ENCODE data around the gene BUB3.
"Not testable (repeated sequence)": the region's sequence is repeated elsewhere in the genome, so short reads cannot be mapped to it uniquely, and the experiment has no call there.

Gene BUB3

DNA sequence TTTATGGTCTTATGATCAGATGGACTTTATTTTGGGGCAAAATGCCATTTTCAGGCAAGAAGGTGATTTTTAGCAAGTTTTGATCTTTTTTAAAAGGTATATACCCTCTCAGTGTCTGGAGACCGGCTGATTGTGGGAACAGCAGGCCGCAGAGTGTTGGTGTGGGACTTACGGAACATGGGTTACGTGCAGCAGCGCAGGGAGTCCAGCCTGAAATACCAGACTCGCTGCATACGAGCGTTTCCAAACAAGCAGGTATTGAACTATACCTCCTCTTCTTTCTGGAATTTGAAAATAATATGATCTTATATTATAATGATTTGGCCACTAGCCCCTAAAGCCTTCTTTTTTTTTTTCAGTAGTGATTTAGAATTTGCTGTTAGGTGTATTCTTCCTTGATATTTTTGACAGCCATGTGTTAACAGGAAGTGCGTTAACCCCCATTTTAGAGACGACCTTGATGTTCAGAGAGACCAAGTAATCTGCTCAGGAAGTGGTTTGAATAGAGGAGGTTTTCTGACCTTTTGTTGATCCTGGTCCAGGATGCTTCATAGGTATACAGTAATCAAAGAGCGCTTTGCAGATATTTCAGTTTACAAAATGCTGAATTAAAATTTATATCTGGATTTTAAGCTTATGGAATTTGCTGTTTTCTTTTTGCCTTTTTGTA lies 6.2 kb downstream of the BUB3 start:
- Histone ChIP-seq H3K4me1 (ENCODE audit: control insufficient read depth, insufficient read depth, low read length) (peaks cover 8% of the 10 kb centered on the region; the same call in 1 of the 2 replicates), H3K27ac (ENCODE audit: low read depth, low read length) (no peak overlapping the region), H3K27me3 (ENCODE audit: control insufficient read depth, insufficient read depth, low read length) (no peaks in the 10 kb centered on the region), H3K9me3 (ENCODE audit: control insufficient read depth, insufficient read depth, low read length) (no peaks in the 10 kb centered on the region), H3K36me3 (ENCODE audit: control insufficient read depth, insufficient read depth, low read length) (peaks cover 100% of the 10 kb centered on the region), H3K4me3 (ENCODE audit: low read depth, low read length) (no peak overlapping the region), H3K9ac (ENCODE audit: low read depth, low read length) (no peak overlapping the region)

DNA sequence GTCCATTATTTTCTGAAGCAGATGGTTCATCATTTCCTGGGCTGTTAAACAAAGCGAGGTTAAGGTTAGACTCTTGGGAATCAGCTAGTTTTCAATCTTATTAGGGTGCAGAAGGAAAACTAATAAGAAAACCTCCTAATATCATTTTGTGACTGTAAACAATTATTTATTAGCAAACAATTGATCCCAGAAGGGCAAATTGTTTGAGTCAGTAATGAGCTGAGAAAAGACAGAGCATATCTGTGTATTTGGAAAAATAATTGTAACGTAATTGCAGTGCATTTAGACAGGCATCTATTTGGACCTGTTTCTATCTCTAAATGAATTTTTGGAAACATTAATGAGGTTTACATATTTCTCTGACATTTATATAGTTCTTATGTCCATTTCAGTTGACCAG lies 10.1 kb downstream of the BUB3 start:
- Histone ChIP-seq H3K9me3 (ENCODE audit: control insufficient read depth, insufficient read depth, low read length) (no peaks in the 10 kb centered on the region), H3K4me3 (ENCODE audit: low read depth, low read length) (no peak overlapping the region), H3K9ac (ENCODE audit: low read depth, low read length) (no peak overlapping the region), H3K27ac (ENCODE audit: low read depth, low read length) (no peak overlapping the region), H3K4me1 (ENCODE audit: control insufficient read depth, insufficient read depth, low read length) (0 out of 2 replicates have a peak, but pooled peaks cover 4% of the 10 kb centered on the region), H3K36me3 (ENCODE audit: control insufficient read depth, insufficient read depth, low read length) (peaks cover 98% of the 10 kb centered on the region), H3K27me3 (ENCODE audit: control insufficient read depth, insufficient read depth, low read length) (no peaks in the 10 kb centered on the region)

DNA sequence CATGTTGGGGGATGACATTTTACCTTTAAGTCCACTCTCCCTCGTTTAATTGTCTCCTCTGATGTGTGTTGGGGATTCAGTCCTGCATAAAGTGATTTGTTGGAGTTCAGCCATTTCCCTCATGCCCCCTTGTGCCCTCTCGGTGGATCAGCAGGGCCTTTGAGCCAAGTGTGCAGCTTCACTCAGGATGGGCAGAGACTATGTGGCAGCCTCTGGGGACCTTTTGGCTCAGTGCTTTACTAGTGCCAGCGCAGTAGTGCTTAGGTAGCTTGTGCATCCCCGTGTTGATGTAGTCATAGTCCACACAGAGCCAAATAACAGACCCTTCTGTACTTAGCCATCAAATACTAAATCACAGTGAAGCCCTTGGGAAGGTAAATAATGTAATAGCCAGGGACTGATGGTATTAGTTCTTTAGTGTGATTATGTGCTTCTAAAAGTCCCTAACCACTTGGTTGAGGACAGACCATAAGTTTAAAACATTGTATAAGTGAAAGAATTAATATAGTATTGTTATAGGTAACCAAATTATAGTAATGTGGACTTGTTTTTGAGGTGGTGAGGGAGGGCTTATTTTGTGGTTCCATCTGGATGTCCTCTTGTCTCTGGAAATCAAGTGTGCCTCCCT lies 11.4 kb downstream of the BUB3 start:
- H3K36me3 ChIP-seq (ENCODE audit: control insufficient read depth, insufficient read depth, low read length), result peaks cover 96% of the 10 kb centered on the region
- no peaks in the 10 kb centered on the region for H3K4me1 ChIP-seq (ENCODE audit: control insufficient read depth, insufficient read depth, low read length)
- no peak overlapping the region for H3K4me3 ChIP-seq (ENCODE audit: low read depth, low read length)
- no peak overlapping the region for H3K9ac ChIP-seq (ENCODE audit: low read depth, low read length)
- H3K27ac ChIP-seq (ENCODE audit: low read depth, low read length), result no peak overlapping the region
- H3K27me3 ChIP-seq (ENCODE audit: control insufficient read depth, insufficient read depth, low read length), result no peaks in the 10 kb centered on the region
- no peaks in the 10 kb centered on the region for H3K9me3 ChIP-seq (ENCODE audit: control insufficient read depth, insufficient read depth, low read length)

DNA sequence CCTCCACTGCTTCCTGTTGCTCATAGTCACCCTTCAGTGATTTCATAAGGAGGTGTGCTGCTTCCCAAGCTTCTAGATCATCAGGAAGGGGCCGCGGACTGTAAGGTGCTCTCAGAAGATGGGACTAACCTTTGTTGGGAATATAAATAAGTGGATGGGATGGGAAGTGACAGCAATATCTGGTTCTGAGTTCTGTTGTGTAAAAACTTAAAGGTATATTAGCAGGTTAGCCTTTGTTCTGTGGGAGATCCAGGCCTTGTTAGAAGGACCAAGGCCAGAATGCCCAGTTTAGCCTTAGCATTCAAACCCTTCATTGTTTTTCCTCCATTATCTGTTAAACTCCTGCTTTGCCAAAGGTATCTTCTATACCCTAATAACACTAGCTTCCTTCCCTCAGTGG lies 12.4 kb downstream of the BUB3 start:
- no peak overlapping the region for H3K4me3 ChIP-seq (ENCODE audit: low read depth, low read length)
- H3K9ac ChIP-seq (ENCODE audit: low read depth, low read length), result no peak overlapping the region
- no peaks in the 10 kb centered on the region for H3K27me3 ChIP-seq (ENCODE audit: control insufficient read depth, insufficient read depth, low read length)
- H3K36me3 ChIP-seq (ENCODE audit: control insufficient read depth, insufficient read depth, low read length), result peaks cover 87% of the 10 kb centered on the region
- no peak overlapping the region for H3K27ac ChIP-seq (ENCODE audit: low read depth, low read length)
- no peaks in the 10 kb centered on the region for H3K9me3 ChIP-seq (ENCODE audit: control insufficient read depth, insufficient read depth, low read length)
- H3K4me1 ChIP-seq (ENCODE audit: control insufficient read depth, insufficient read depth, low read length), result no peaks in the 10 kb centered on the region

DNA sequence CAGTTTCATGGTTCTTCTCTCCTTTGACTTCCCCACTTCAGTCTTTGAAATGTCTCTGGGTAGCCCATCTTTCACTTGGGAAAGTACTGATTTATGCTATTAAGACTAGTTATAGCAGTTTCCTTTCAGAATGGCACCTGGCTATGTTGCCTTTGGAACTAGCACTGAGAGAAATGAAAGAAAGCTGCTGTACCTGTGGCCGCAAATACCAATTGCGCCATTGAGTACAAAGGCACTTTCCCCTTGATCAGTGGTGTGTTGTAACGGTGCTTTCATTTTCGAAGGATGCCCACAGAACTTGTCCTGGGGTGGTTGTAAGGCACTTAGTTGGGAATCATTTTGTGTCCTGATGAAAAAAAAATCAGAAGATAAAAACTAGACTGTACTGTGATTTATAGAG lies 16.8 kb downstream of the BUB3 start:
- Histone ChIP-seq H3K27ac (ENCODE audit: low read depth, low read length) (no peak overlapping the region), H3K36me3 (ENCODE audit: control insufficient read depth, insufficient read depth, low read length) (peaks cover 51% of the 10 kb centered on the region), H3K27me3 (ENCODE audit: control insufficient read depth, insufficient read depth, low read length) (no peaks in the 10 kb centered on the region), H3K9ac (ENCODE audit: low read depth, low read length) (no peak overlapping the region), H3K9me3 (ENCODE audit: control insufficient read depth, insufficient read depth, low read length) (no peaks in the 10 kb centered on the region), H3K4me3 (ENCODE audit: low read depth, low read length) (no peak overlapping the region), H3K4me1 (ENCODE audit: control insufficient read depth, insufficient read depth, low read length) (no peaks in the 10 kb centered on the region)

DNA sequence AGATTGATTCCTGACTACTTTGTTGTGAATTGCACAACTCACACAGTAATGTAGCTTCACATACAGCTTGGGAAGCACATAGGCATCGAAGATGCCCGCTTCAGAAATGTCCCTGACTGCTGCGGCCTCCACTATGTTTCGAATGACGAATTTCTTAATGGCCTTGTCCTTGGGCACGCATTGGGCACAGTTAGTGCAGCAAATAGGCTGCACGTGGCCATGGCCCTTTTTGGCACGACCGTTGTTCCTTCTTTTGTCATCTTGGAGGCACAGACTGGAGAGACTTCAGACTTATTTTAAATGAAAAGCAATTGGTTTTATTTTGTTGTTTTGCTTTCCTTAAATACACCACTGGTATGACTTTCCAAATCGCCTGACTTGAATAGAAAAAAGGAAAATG lies 17.4 kb downstream of the BUB3 start:
- H3K27ac ChIP-seq (ENCODE audit: low read depth, low read length); H3K4me1 ChIP-seq (ENCODE audit: control insufficient read depth, insufficient read depth, low read length); H3K9ac ChIP-seq (ENCODE audit: low read depth, low read length); H3K9me3 ChIP-seq (ENCODE audit: control insufficient read depth, insufficient read depth, low read length); H3K27me3 ChIP-seq (ENCODE audit: control insufficient read depth, insufficient read depth, low read length); H3K4me3 ChIP-seq (ENCODE audit: low read depth, low read length): not testable (repeated sequence)
- peaks cover 47% of the 10 kb centered on the region for H3K36me3 ChIP-seq (ENCODE audit: control insufficient read depth, insufficient read depth, low read length)

DNA sequence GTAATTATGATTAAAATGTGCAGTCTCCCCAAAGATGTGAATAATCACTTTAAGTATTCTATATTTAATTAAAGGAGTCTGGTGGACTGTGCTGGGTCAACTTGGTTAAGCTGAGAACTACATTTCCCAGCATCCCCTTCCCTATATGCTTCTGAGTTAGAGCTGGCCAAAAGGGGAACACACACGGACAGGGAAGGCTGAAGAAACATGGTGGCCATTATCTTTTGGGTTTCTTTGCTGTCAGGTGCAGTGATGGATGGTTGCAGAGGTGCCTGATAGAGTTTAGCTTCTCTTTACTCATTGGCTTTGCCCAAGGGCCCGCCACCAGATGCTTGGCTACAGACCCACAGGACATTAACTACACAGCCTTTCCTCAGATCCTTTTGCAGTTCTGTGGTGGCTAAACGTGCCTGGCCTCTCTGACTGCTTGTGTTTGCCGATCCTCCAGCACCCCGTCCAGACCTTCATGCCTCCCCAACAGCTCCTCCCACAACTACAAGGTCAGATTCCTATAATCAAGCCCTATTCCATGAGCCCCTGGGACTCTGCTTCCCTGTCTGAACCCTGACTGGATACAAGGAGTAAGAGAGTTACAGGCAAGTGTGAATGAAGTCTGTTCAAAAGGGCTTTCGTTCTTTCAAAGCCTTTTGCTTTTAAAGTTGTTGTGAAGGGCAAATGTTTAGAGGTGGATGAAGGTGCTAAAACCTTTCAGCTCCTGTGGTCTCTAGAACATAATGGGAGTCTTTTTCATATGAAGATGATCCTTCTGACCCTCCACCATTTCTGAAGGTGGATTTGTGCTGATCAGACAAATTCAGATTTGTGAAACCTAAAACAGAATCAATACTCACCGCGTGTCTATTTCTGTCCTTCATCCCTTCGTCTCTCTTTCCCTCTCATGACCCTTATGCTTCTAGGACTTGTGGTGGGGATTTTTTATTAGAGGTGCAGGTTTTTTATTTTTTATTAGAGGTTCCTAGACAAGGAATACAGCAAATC lies 21.5 kb downstream of the BUB3 start:
- Histone ChIP-seq H3K27ac (ENCODE audit: low read depth, low read length) (no peak overlapping the region), H3K27me3 (ENCODE audit: control insufficient read depth, insufficient read depth, low read length) (no peaks in the 10 kb centered on the region), H3K4me1 (ENCODE audit: control insufficient read depth, insufficient read depth, low read length) (no peaks in the 10 kb centered on the region), H3K9me3 (ENCODE audit: control insufficient read depth, insufficient read depth, low read length) (no peaks in the 10 kb centered on the region), H3K9ac (ENCODE audit: low read depth, low read length) (no peak overlapping the region), H3K4me3 (ENCODE audit: low read depth, low read length) (no peak overlapping the region), H3K36me3 (ENCODE audit: control insufficient read depth, insufficient read depth, low read length) (peaks cover 11% of the 10 kb centered on the region; the same call in 1 of the 2 replicates)

DNA sequence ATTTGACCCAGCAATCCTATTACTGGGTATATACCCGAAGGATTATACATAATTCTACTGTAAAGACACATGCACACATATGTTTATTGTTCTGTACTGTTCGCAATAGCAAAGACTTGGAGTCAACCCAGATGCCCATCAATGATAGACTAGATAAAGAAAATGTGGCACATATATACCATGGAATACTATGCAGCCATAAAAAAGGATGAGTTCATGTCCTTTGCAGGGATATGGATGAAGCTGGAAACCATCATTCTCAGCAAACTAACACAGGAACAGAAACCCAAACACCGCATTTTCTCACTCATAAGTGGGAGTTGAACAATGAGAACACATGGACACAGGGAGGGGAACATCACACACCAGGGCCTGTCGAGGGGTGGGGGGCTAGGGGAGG lies 24.2 kb downstream of the BUB3 start:
- H3K4me3 ChIP-seq (ENCODE audit: low read depth, low read length); H3K27ac ChIP-seq (ENCODE audit: low read depth, low read length); H3K9ac ChIP-seq (ENCODE audit: low read depth, low read length); H3K27me3 ChIP-seq (ENCODE audit: control insufficient read depth, insufficient read depth, low read length); H3K4me1 ChIP-seq (ENCODE audit: control insufficient read depth, insufficient read depth, low read length); H3K36me3 ChIP-seq (ENCODE audit: control insufficient read depth, insufficient read depth, low read length); H3K9me3 ChIP-seq (ENCODE audit: control insufficient read depth, insufficient read depth, low read length): not testable (repeated sequence)

DNA sequence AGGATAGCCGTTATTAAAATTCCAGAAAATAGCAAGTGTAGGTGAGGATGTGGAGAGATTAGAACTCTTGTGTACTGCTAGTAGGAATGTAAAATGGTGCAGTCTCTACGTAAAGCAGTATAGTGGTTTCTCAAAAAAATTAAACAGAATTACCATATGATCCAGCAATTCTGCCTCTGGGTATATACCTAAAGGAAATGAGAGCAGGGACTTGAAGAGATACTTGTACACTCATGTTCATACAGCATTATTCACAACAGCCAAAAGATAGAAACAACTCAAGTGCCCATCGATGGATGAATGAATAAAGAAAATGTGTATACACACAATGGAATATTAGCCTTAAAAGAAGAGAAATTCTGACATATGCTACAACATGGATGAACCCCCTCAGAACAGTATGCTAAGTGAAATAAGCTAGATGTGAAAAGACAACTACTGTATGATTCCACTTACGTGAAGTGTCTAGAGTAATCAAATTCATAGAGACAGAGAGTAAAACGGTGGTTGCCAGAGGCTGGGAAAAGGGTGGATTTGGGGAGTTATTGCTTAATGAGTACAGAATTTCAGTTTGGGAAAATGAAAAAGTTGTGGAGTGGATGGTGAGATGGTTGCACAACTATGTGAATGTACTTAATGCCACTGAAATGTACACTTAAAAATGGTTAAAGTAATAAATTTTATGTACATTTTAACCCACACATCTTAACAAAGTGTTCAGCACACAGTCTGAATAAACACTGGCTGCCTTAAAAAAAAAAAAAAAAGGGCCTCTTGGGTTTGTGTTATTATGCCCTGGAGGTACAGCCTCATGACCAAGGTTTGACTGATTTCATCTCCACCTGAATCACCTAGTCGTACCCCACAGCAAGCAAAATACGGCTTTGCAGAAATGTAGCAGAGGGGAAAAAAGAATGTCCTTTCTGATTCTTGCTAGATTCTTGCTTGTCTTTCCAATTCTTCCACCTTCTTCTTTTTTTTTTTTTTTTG lies 26.2 kb downstream of the BUB3 start:
- Histone ChIP-seq H3K36me3 (ENCODE audit: control insufficient read depth, insufficient read depth, low read length) (peaks cover 7% of the 10 kb centered on the region; the same call in 1 of the 2 replicates), H3K27ac (ENCODE audit: low read depth, low read length) (no peak overlapping the region), H3K9me3 (ENCODE audit: control insufficient read depth, insufficient read depth, low read length) (no peaks in the 10 kb centered on the region), H3K4me3 (ENCODE audit: low read depth, low read length) (no peak overlapping the region), H3K4me1 (ENCODE audit: control insufficient read depth, insufficient read depth, low read length) (no peaks in the 10 kb centered on the region), H3K27me3 (ENCODE audit: control insufficient read depth, insufficient read depth, low read length) (no peaks in the 10 kb centered on the region), H3K9ac (ENCODE audit: low read depth, low read length) (no peak overlapping the region)

DNA sequence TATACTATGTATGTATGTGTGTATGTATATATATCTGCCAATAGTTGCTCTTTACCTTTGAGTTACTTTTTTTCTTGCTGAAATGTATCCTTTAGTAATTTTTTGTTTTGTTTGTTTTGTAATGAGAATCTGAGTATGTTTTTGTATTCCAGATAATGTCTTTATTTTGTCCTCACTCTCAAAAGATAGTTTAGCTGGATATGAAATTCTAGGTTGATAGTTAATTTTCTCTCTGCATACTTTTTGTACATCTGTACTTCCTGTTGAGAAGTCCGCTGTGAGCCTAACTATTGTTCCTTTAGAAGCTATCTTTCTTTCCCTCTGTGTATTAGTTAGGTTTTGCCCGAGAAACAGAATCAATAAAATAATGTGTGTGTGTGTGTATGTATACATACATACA lies 29.5 kb downstream of the BUB3 start:
- no peaks in the 10 kb centered on the region for H3K9me3 ChIP-seq (ENCODE audit: control insufficient read depth, insufficient read depth, low read length)
- 0 out of 2 replicates have a peak, but pooled peaks cover 3% of the 10 kb centered on the region for H3K36me3 ChIP-seq (ENCODE audit: control insufficient read depth, insufficient read depth, low read length)
- H3K27me3 ChIP-seq (ENCODE audit: control insufficient read depth, insufficient read depth, low read length), result no peaks in the 10 kb centered on the region
- no peak overlapping the region for H3K9ac ChIP-seq (ENCODE audit: low read depth, low read length)
- no peak overlapping the region for H3K4me3 ChIP-seq (ENCODE audit: low read depth, low read length)
- H3K4me1 ChIP-seq (ENCODE audit: control insufficient read depth, insufficient read depth, low read length), result no peaks in the 10 kb centered on the region
- H3K27ac ChIP-seq (ENCODE audit: low read depth, low read length), result no peak overlapping the region
